ENCODE data around the gene DPP6.

Gene DPP6

GRCh38 chr7:154859747-154860620, 807.8 kb downstream of the DPP6 start:
- no peak for DNase-seq (ENCODE audit: low spot score)

GRCh38 chr7:154860621-154861375, 808.6 kb downstream of the DPP6 start:
- DNase-seq (ENCODE audit: low spot score): no peak

- DNase-seq (ENCODE audit: low spot score): no peak
Measured at GRCh38 chr7:154861589-154861988, 809.4 kb downstream of the DPP6 start.

- no peak for DNase-seq (ENCODE audit: low spot score)
Measured at GRCh38 chr7:154862153-154862791, 810.1 kb downstream of the DPP6 start.

GRCh38 chr7:154863766-154864522, 811.7 kb downstream of the DPP6 start:
- no peak for DNase-seq (ENCODE audit: low spot score)

GRCh38 chr7:154864523-154864891, 812.3 kb downstream of the DPP6 start:
- no peak for DNase-seq (ENCODE audit: low spot score)

GRCh38 chr7:154865984-154866685, 813.9 kb downstream of the DPP6 start:
- no peak for DNase-seq (ENCODE audit: low spot score)

GRCh38 chr7:154867068-154867467, 814.9 kb downstream of the DPP6 start:
- DNase-seq (ENCODE audit: low spot score): no peak

GRCh38 chr7:154868921-154869320, 816.7 kb downstream of the DPP6 start:
- DNase-seq (ENCODE audit: low spot score): no peak

- no peak for DNase-seq (ENCODE audit: low spot score)
Measured at GRCh38 chr7:154869436-154869835, 817.2 kb downstream of the DPP6 start.

GRCh38 chr7:154871507-154871906, 819.3 kb downstream of the DPP6 start:
- no peak for DNase-seq (ENCODE audit: low spot score)

- DNase-seq (ENCODE audit: low spot score): no peak
Measured at GRCh38 chr7:154871928-154872750, 819.9 kb downstream of the DPP6 start.

GRCh38 chr7:154872811-154873499, 820.8 kb downstream of the DPP6 start:
- no peak for DNase-seq (ENCODE audit: low spot score)

GRCh38 chr7:154873500-154874121, 821.4 kb downstream of the DPP6 start:
- no peak for DNase-seq (ENCODE audit: low spot score)

- no peak for DNase-seq (ENCODE audit: low spot score)
Measured at GRCh38 chr7:154874409-154875113, 822.4 kb downstream of the DPP6 start.

GRCh38 chr7:154875297-154875696, 823.1 kb downstream of the DPP6 start:
- no peak for DNase-seq (ENCODE audit: low spot score)

- no peak for DNase-seq (ENCODE audit: low spot score)
Measured at GRCh38 chr7:154876516-154876915, 824.3 kb downstream of the DPP6 start.

GRCh38 chr7:154877031-154877430, 824.8 kb downstream of the DPP6 start:
- DNase-seq (ENCODE audit: low spot score): no peak

- DNase-seq (ENCODE audit: low spot score): no peak
Measured at GRCh38 chr7:154879629-154880028, 827.4 kb downstream of the DPP6 start.

All from COLO829 (cell line).